Measurements from ENCODE around the gene GATAD2B.
"Not testable (repeated sequence)": the region's sequence is repeated elsewhere in the genome, so short reads cannot be mapped to it uniquely, and the experiment has no call there.

GATAD2B gene

GRCh38 chr1:153767519-153767918 is 155.3 kb downstream of the GATAD2B start:
- no peak overlapping the region for H3K27ac ChIP-seq (ENCODE audit: low read depth, low read length, severe bottlenecking)
- no peak overlapping the region for H3K4me3 ChIP-seq (ENCODE audit: extremely low read depth, insufficient read depth, low read length, poor library complexity, severe bottlenecking)
- peaks cover 91% of the 10 kb centered on the region for H3K36me3 ChIP-seq (ENCODE audit: control insufficient read depth, insufficient read depth, low read length)
- H3K9me3 ChIP-seq (ENCODE audit: control insufficient read depth, low read length), result no peaks in the 10 kb centered on the region
- 97 to 100% methylated on average over 7 to 11 of the region's 11 CpGs for WGBS, 2 experiments (ENCODE audit: insufficient coverage in 2 of 2)
- peaks cover 8% of the 10 kb centered on the region for H3K4me1 ChIP-seq (ENCODE audit: control insufficient read depth, insufficient read depth, low read length, poor library complexity, severe bottlenecking)

- WGBS, 2 experiments (ENCODE audit: insufficient coverage in 2 of 2), result 96 to 100% methylated on average over 4 to 5 of the region's 10 CpGs
These were observed 156.1 kb downstream of the GATAD2B start for GRCh38 chr1:153766663-153767062.

GRCh38 chr1:153764310-153764709 is 158.5 kb downstream of the GATAD2B start:
- Histone ChIP-seq H3K36me3 (ENCODE audit: control insufficient read depth, insufficient read depth, low read length) (peaks cover 92% of the 10 kb centered on the region), H3K4me1 (ENCODE audit: control insufficient read depth, insufficient read depth, low read length, poor library complexity, severe bottlenecking) (peaks cover 8% of the 10 kb centered on the region), H3K9me3 (ENCODE audit: control insufficient read depth, low read length) (no peaks in the 10 kb centered on the region), H3K4me3 (ENCODE audit: extremely low read depth, insufficient read depth, low read length, poor library complexity, severe bottlenecking) (no peak overlapping the region), H3K27ac (ENCODE audit: low read depth, low read length, severe bottlenecking) (no peak overlapping the region)
- 100% methylated on average over 3 of the region's 5 CpGs for WGBS, 2 experiments (ENCODE audit: insufficient coverage in 2 of 2)

More at GRCh38 chr1:153766663-153767062, 156.1 kb downstream of the GATAD2B start:
- not testable (repeated sequence) for H3K4me1 ChIP-seq (ENCODE audit: control insufficient read depth, insufficient read depth, low read length, poor library complexity, severe bottlenecking); H3K4me3 ChIP-seq (ENCODE audit: extremely low read depth, insufficient read depth, low read length, poor library complexity, severe bottlenecking); H3K9me3 ChIP-seq (ENCODE audit: control insufficient read depth, low read length); H3K27ac ChIP-seq (ENCODE audit: low read depth, low read length, severe bottlenecking)
- peaks cover 90% of the 10 kb centered on the region for H3K36me3 ChIP-seq (ENCODE audit: control insufficient read depth, insufficient read depth, low read length)

GRCh38 chr1:153763365-153764225 is 159.2 kb downstream of the GATAD2B start:
- WGBS, 2 experiments (ENCODE audit: insufficient coverage in 2 of 2), result 84 to 86% methylated on average over 3 of the region's 7 CpGs
- H3K27ac ChIP-seq (ENCODE audit: low read depth, low read length, severe bottlenecking), result peak overlapping the region; percentile 41
- no peak overlapping the region for H3K4me3 ChIP-seq (ENCODE audit: extremely low read depth, insufficient read depth, low read length, poor library complexity, severe bottlenecking)
- peaks cover 92% of the 10 kb centered on the region for H3K36me3 ChIP-seq (ENCODE audit: control insufficient read depth, insufficient read depth, low read length)
- H3K9me3 ChIP-seq (ENCODE audit: control insufficient read depth, low read length), result no peaks in the 10 kb centered on the region
- peaks cover 8% of the 10 kb centered on the region for H3K4me1 ChIP-seq (ENCODE audit: control insufficient read depth, insufficient read depth, low read length, poor library complexity, severe bottlenecking)

GRCh38 chr1:153760440-153760839 is 162.3 kb downstream of the GATAD2B start:
- H3K4me1 ChIP-seq (ENCODE audit: control insufficient read depth, insufficient read depth, low read length, poor library complexity, severe bottlenecking), result peaks cover 22% of the 10 kb centered on the region
- no peaks in the 10 kb centered on the region for H3K9me3 ChIP-seq (ENCODE audit: control insufficient read depth, low read length)
- H3K36me3 ChIP-seq (ENCODE audit: control insufficient read depth, insufficient read depth, low read length), result peaks cover 94% of the 10 kb centered on the region
- no peak overlapping the region for H3K27ac ChIP-seq (ENCODE audit: low read depth, low read length, severe bottlenecking)
- no peak overlapping the region for H3K4me3 ChIP-seq (ENCODE audit: extremely low read depth, insufficient read depth, low read length, poor library complexity, severe bottlenecking)
- 91 to 95% methylated on average over 3 of the region's 4 CpGs for WGBS, 2 experiments (ENCODE audit: insufficient coverage in 2 of 2)

Measured in mesodermal cell (in vitro differentiated cells).